ENCODE measurements around the gene BPIFA3.

BPIFA3 gene

DNA sequence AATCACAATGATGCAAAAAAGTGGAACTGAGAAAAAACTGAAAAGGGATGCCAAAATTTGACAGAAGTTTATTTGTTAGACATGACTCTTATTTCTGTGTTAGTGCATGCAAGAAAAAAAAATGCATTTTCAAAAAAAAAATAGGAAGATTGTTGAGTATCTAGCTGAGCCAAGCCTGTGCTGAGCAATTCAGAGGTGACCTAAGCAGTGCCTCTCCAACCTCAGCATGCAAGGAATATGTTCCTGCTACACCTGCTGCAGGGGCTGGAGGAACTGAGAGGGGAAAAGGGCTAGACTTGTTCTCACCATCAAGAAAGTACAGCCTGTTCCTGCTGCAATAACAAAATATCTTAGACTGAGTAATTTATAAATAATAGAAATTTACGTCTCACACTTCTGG is 25.2 kb upstream of the BPIFA3 start:
- Mint-ChIP-seq H3K4me3 (no peak overlapping the region), H3K27ac (no peak overlapping the region), H3K4me1 (ENCODE audit: low read depth) (peaks cover 1% of the 10 kb centered on the region), H3K36me3 (ENCODE audit: low read depth) (no peaks in the 10 kb centered on the region), H3K27me3 (no peaks in the 10 kb centered on the region), H3K9me3 (no peaks in the 10 kb centered on the region)
- DNase-seq = no peak

DNA sequence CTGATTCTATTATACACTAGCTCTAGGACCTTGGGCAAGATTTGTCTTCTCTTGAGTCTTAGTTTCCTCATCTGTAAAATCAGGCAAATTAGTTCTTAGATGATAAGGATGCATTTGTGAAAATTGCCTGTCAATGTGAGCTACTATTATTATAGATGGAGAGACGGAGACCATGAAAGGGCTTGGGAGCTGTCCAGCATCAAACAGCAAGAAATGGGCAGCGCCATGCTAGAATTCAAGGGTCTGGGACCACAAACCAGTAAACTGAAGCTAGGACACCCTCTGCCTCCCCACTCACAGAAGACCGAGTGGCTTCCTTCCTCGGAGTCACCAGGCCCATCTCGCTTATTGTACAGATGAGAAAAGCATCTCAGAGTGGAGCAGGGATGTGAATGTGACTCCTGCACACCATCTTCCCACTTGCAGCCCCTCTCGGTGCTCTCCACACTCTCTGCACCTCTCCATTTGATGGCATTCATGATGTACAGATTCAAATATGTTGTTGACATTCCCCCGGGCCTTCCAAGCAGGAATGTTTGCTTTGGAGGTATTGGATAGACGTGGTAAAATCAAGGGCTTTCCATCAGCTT is 24.1 kb upstream of the BPIFA3 start:
- no peak for DNase-seq
- Mint-ChIP-seq H3K27ac (no peak overlapping the region), H3K9me3 (no peaks in the 10 kb centered on the region), H3K4me1 (ENCODE audit: low read depth) (peaks cover 1% of the 10 kb centered on the region), H3K27me3 (no peaks in the 10 kb centered on the region), H3K4me3 (no peak overlapping the region), H3K36me3 (ENCODE audit: low read depth) (no peaks in the 10 kb centered on the region)

DNA sequence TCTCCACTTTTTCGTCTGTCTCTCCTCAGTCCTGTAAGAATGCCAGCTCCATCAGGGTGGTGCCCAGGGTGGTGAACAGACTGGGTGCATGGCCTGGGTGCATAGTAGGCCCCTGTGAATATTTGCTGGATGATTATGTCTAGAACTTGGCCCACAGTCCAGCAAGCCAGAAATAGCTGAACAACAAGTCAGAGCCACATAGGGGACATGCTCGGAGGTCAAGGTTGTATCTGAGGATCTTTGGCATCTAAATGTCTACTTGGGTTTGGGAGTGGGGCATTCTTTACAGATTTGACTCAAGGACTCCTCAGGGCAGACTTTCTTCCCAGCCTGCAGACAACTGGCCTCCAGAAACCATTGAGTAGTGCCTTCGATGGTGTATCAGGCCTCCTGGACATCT is 18.1 kb upstream of the BPIFA3 start:
- H3K4me1 Mint-ChIP-seq (ENCODE audit: low read depth) = peaks cover 1% of the 10 kb centered on the region
- H3K9me3 Mint-ChIP-seq = no peaks in the 10 kb centered on the region
- no peak for DNase-seq
- H3K4me3 Mint-ChIP-seq = no peak overlapping the region
- H3K27me3 Mint-ChIP-seq = peaks cover 15% of the 10 kb centered on the region
- H3K27ac Mint-ChIP-seq = no peak overlapping the region
- no peaks in the 10 kb centered on the region for H3K36me3 Mint-ChIP-seq (ENCODE audit: low read depth)

DNA sequence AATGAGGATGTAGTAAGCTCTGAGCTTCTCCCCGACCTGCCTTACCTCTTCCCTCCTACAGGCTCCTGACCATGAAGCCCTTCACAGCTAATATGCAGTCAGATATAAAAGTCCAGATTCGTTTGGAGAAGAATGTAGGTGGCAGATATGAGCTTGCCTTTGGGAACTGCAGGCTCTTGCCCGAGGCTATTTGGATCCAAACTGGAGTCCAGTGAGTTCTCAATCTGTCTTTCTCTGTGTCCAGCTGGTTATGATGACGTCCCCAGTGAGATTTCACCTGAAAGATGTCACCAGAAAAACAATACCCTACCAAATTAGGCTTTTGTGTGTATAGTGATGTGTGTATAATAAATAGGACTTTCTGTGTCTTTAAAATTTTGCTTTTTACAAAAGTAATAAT is 14.7 kb upstream of the BPIFA3 start:
- no peaks in the 10 kb centered on the region for H3K4me1 Mint-ChIP-seq (ENCODE audit: low read depth)
- H3K4me3 Mint-ChIP-seq = no peak overlapping the region
- no peak for DNase-seq
- no peaks in the 10 kb centered on the region for H3K9me3 Mint-ChIP-seq
- H3K27me3 Mint-ChIP-seq = peaks cover 23% of the 10 kb centered on the region
- no peak overlapping the region for H3K27ac Mint-ChIP-seq
- no peaks in the 10 kb centered on the region for H3K36me3 Mint-ChIP-seq (ENCODE audit: low read depth)

DNA sequence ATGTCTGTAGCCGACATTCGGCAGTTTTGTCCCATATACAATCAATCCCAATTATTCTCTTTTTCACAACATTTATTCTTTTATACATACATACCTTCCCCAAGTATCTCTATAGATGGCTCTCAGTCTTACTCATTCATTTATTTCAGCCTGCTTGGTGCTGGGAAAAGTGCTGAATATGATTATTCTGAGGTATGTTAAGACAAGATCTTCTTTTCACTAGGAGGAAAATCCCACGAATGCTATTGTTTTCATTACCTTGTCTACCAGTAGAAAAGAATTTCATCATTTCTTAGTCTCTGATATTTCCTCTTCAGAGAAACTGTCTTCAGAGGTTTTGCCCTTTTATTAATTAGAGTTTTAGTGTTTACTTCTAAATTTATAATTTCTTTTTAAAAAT is 13.7 kb upstream of the BPIFA3 start:
- peaks cover 28% of the 10 kb centered on the region for H3K27me3 Mint-ChIP-seq
- H3K36me3 Mint-ChIP-seq (ENCODE audit: low read depth) = no peaks in the 10 kb centered on the region
- no peaks in the 10 kb centered on the region for H3K9me3 Mint-ChIP-seq
- no peak for DNase-seq
- no peak overlapping the region for H3K27ac Mint-ChIP-seq
- H3K4me3 Mint-ChIP-seq = no peak overlapping the region
- no peaks in the 10 kb centered on the region for H3K4me1 Mint-ChIP-seq (ENCODE audit: low read depth)

DNA sequence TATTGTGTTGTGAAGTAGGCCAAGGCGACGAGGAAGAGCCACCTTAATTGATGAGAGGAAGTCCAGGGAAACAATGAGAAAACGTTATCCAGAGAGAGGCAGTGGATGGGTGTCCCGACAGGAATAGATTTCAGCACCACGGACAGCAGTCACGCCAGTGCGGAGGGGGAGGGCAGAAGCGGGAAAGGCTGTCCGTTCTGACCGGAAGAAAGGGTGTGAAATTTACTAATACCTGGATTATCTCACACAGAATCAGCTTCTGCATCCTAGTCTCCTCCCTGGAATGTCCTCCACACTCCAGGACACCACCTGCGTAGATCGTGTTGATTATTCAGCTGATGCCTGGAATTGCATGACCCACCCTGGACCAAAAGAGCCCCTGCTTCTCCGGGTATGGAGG is 7.4 kb upstream of the BPIFA3 start:
- H3K4me1 Mint-ChIP-seq (ENCODE audit: low read depth) = peaks cover 4% of the 10 kb centered on the region
- no peak overlapping the region for H3K4me3 Mint-ChIP-seq
- no peaks in the 10 kb centered on the region for H3K9me3 Mint-ChIP-seq
- DNase-seq = peak; percentile 46
- H3K36me3 Mint-ChIP-seq (ENCODE audit: low read depth) = no peaks in the 10 kb centered on the region
- H3K27me3 Mint-ChIP-seq = peaks cover 66% of the 10 kb centered on the region
- H3K27ac Mint-ChIP-seq = no peak overlapping the region

DNA sequence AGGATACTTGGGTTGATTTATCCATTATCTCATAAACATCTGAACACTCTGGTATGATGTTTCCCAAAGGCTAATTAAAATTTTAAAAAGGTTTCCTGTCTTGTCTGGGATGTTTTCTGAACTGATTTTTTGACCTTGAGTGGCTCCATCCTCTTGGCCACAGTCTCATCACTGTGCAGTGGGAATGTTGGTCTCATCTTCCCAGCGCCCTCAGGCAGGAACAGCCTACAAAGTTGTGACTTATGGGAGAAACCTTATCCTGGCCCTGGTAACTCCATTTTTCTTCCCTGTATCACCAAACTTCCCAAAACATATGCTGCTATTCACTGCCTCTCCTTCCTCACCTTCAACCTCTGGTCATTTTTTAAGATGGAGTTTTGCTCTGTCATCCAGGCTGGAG is 6.8 kb upstream of the BPIFA3 start:
- H3K4me3 Mint-ChIP-seq = no peak overlapping the region
- no peak for DNase-seq
- peaks cover 69% of the 10 kb centered on the region for H3K27me3 Mint-ChIP-seq
- no peaks in the 10 kb centered on the region for H3K36me3 Mint-ChIP-seq (ENCODE audit: low read depth)
- H3K27ac Mint-ChIP-seq = no peak overlapping the region
- peaks cover 4% of the 10 kb centered on the region for H3K4me1 Mint-ChIP-seq (ENCODE audit: low read depth)
- H3K9me3 Mint-ChIP-seq = no peaks in the 10 kb centered on the region

DNA sequence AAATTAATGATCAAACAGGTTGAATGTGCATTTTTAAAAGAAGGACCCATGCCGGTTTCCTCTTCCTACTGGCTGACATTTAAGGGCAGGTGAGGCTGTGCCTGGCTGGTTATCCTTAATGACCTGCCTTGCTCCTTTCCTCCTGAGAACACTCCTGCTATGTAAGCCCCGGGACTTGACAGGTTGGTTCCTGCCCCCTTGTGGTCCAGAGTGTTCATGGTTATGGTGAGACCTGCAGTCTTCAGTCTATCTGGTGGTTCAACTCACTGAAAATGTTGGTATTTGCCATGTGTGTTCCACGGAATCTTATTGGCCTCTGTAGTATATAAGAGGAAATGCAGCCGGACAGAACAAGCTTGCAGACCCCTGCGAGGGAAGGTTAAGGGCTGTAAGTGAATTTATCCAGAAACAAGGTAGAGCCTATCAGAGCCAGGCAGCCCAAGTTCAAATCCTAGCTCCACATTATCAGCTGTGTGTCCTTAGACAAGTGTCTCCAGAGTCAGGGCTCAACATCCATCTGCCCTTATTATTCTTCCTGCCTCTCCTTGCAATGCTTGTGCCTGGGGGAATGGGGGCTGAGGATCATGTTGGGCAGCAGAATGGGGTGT is 5.2 kb upstream of the BPIFA3 start:
- Mint-ChIP-seq H3K27me3 (peaks cover 74% of the 10 kb centered on the region), H3K36me3 (ENCODE audit: low read depth) (no peaks in the 10 kb centered on the region), H3K4me3 (no peak overlapping the region), H3K27ac (no peak overlapping the region), H3K4me1 (ENCODE audit: low read depth) (peaks cover 4% of the 10 kb centered on the region), H3K9me3 (no peaks in the 10 kb centered on the region)
- DNase-seq = no peak

DNA sequence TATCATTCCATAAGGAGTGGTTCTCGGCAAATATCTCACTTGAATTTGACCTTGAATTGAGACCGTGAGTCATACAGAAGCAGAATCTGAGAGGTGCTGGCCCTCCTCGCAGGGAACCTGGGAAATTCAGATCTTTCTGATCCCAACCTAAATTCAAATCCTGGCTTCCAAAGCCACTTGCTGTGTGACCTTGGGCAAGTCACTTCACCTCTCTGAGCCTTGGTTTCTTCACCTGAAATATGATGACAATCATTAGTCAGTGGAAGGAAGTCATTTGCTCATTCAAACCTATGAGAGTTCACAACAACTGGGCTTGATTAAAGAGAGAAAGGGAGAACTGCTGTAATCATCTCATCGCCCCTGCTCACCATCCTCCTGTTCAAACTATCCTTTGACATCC is 7.2 kb downstream of the BPIFA3 start:
- Mint-ChIP-seq H3K9me3 (no peaks in the 10 kb centered on the region), H3K27ac (no peak overlapping the region), H3K4me3 (no peak overlapping the region), H3K27me3 (peaks cover 12% of the 10 kb centered on the region), H3K36me3 (ENCODE audit: low read depth) (no peaks in the 10 kb centered on the region), H3K4me1 (ENCODE audit: low read depth) (no peaks in the 10 kb centered on the region)
- no peak for DNase-seq

DNA sequence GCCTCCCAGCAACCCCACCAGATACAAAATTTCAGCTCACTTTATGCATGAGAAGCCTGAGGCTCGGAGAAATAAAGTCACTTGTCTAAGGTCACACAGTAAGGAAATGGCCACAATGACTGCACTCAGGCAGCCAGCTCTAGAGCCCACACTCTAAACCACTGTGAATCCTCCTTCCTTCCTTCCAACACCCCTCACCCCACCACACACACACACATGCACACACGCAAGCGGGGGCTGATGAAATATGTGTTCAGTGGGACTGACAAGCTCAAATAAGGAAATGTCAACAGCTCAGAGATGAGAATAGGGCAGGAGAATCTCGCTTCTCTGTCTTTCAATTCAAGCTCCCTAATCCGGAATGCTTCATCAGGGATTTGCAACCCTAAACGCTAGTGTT is 12.7 kb downstream of the BPIFA3 start:
- Mint-ChIP-seq H3K9me3 (no peaks in the 10 kb centered on the region), H3K4me3 (no peak overlapping the region), H3K27me3 (peaks cover 12% of the 10 kb centered on the region), H3K27ac (peak overlapping the region; percentile 10), H3K36me3 (ENCODE audit: low read depth) (no peaks in the 10 kb centered on the region), H3K4me1 (ENCODE audit: low read depth) (peaks cover 4% of the 10 kb centered on the region)
- no peak for DNase-seq

DNA sequence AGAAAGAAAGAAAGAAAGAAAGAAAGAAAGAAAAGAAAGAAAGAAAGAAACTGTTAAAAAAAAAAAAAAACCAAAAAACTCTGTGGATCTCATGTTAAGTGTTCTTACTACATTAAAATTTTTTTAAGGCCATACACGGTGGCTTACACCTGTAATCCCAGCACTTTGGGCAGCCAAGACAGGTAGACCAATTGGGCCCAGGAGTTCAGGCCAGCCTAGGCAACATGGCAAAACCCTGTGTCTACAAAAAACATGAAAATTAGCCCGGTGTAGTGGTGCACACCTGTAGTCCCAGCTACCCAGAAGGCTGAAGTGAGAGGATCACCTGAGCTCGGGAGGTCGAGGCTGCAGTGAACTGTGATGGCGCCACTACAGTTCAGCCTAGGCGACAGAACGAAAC is 14.1 kb downstream of the BPIFA3 start:
- Mint-ChIP-seq H3K27ac (no peak overlapping the region), H3K36me3 (ENCODE audit: low read depth) (no peaks in the 10 kb centered on the region), H3K9me3 (no peaks in the 10 kb centered on the region), H3K4me1 (ENCODE audit: low read depth) (peaks cover 4% of the 10 kb centered on the region), H3K4me3 (no peak overlapping the region), H3K27me3 (peaks cover 10% of the 10 kb centered on the region)
- no peak for DNase-seq

DNA sequence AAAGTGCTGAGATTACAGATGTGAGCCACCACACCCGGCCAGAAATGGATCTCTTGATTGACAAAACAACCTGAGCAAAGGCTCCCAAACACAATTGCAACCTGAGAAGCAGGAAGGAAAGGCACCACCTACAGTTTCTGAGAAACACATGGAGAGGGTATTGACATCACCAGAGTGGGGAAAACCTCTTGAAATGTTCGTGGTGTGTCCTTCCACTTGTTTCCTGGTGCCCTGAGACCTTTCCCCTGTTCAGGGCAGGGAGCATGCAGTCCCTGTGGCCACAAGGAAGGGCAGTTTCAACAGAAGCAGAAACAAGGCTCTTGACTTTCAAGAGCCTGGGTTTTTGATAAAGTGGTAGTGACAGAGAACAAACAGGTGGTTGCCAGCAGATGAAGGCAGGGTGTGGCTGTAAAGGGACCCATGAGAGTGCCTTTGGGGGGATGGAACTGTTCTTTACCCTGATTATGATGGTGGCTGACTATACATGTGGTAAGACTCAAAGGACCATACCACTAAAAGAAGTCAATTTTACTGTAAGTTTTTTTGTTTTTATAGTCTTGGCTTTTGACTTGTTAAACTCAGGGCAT is 15.4 kb downstream of the BPIFA3 start:
- no peak overlapping the region for H3K27ac Mint-ChIP-seq

DNA sequence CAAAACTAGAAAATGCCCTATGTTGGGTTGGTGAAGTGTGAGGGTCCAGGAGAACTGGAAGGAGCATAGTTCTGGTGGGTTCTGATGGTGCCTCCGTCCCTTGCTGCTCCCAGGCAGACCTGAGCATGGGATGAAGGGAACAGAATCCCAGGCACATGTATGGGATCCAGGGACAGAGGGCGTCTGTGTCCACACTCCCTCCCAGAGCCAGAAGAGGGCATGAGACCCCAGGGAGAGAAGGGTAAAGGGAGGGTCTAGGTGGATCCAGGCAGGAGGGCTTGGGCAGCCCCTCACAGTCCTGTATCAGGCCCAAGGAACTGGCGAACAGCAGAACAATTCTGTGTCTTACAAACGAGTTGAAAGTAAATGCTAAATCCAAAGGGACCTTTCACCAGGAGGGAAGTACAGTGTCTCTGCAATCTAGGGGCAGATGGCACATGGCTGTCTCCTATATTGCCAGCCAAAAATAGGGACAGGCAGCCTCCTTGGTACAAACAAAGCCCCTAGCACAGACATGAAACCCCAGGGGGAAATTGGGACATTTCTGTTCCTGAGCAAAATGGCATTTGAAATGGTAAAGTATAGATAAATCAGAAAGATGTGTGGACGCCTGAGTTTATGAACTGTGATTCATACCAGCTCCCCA is 16.1 kb downstream of the BPIFA3 start:
- no peaks in the 10 kb centered on the region for H3K9me3 Mint-ChIP-seq
- no peak for DNase-seq
- H3K4me1 Mint-ChIP-seq (ENCODE audit: low read depth) = peaks cover 4% of the 10 kb centered on the region
- peaks cover 20% of the 10 kb centered on the region for H3K27me3 Mint-ChIP-seq
- H3K4me3 Mint-ChIP-seq = no peak overlapping the region
- no peaks in the 10 kb centered on the region for H3K36me3 Mint-ChIP-seq (ENCODE audit: low read depth)
- no peak overlapping the region for H3K27ac Mint-ChIP-seq

More for the DNA sequence above, 15.4 kb downstream of the BPIFA3 start:
- H3K4me1 Mint-ChIP-seq (ENCODE audit: low read depth) = peaks cover 4% of the 10 kb centered on the region
- no peaks in the 10 kb centered on the region for H3K36me3 Mint-ChIP-seq (ENCODE audit: low read depth)
- no peak for DNase-seq
- H3K27me3 Mint-ChIP-seq = peaks cover 20% of the 10 kb centered on the region
- no peak overlapping the region for H3K4me3 Mint-ChIP-seq
- H3K9me3 Mint-ChIP-seq = no peaks in the 10 kb centered on the region

DNA sequence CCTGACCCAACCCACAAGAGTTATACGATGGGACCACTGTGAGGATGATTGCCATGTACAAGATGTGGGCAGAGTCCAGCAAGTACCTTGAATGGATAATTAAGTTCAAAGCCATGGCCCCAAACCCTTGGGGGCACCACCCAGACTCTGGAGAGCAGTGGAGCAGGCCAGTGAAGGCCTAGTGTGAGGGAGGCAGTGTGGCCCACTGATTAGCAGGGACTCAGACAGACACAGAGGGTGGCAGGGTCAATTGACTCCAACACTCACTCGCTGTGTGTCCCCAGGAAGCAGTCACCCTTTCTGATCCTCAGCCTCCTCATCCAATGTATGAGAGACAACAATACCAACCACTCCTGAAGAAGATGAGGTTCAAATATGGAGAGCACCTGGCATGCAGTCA is 16.9 kb downstream of the BPIFA3 start:
- Mint-ChIP-seq H3K36me3 (ENCODE audit: low read depth) (no peaks in the 10 kb centered on the region), H3K27me3 (peaks cover 20% of the 10 kb centered on the region), H3K27ac (no peak overlapping the region), H3K9me3 (no peaks in the 10 kb centered on the region), H3K4me3 (no peak overlapping the region), H3K4me1 (ENCODE audit: low read depth) (peaks cover 4% of the 10 kb centered on the region)
- DNase-seq = no peak

DNA sequence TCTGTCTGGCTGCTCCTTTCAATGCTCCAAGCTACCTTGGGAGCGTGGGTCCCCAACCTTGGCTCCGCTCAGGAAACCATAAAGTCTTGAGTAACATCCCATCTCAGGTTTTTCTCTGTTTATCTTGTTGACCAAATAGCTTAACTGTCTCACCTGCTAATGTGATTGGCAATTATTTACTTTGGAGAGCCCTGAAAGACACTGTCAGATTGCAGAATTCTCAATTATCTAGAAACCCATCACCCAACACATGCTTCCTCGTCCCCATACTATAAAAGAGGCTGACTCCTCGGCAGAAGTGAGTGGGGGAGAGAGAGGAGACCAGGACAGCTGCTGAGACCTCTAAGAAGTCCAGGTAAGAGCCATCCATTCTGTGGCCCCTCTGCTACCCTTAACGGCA is 18.5 kb downstream of the BPIFA3 start, which contains the start of gene BPIFA1:
Gene BPIFA1, plus strand, starts transcription at position 301 of the 400 bp plus-strand sequence. CDS start 1,716 bp downstream, outside the sequence.
- DNase-seq = no peak
- H3K4me3 Mint-ChIP-seq = no peak within 1 kb of the TSS
- H3K4me1 Mint-ChIP-seq (ENCODE audit: low read depth) = peaks cover 4% of the 10 kb centered on the region
- H3K9me3 Mint-ChIP-seq = no peaks in the 10 kb centered on the region
- H3K36me3 Mint-ChIP-seq (ENCODE audit: low read depth) = no peaks in the 10 kb centered on the region
- no peak within 1 kb of the TSS for H3K27ac Mint-ChIP-seq
- H3K27me3 Mint-ChIP-seq = peaks cover 20% of the 10 kb centered on the region

All from activated T-cell treated with anti-CD3 and anti-CD28 coated beads, Interleukin-2, amount 50 U/mL, for 24 hours (primary cell).